Spleen (tissue), 11 donors: Measurements from ENCODE around the gene SLC22A12. TPM values are rescaled to one million over a fixed set of nuclear protein-coding genes. Genes with fewer than 3 reads are reported as not detected.

ENCODE experiments used
- DNase-seq: peaks from one replicate; pipeline ENCODE4 v3.0.0-alpha.2; 2020
- H3K27ac ChIP-seq, 8 donors: fragments of 200-600 bp; sonication (generic) in 7 of 8; 1 replicate in 4 of 8; 2 replicates in 4 of 8; pipeline versions ENCODE4 v1.5.0 to v1.8.0; 2016 to 2021; ENCODE audit warnings: inconsistent platforms in 4 of 8, mild to moderate bottlenecking in 4 of 8, moderate library complexity in 1 of 8
- H3K27me3 ChIP-seq, 7 donors: fragments of 200-600 bp; sonication (generic) in 6 of 7; replicated peaks in 1 of 7; 1 replicate in 4 of 7; 2 replicates in 3 of 7; pipeline versions ENCODE4 v1.5.0 to v1.8.0; 2016 to 2021; ENCODE audit warnings: inconsistent platforms in 3 of 7, mild to moderate bottlenecking in 1 of 7
- H3K36me3 ChIP-seq, 6 donors: fragments of 200-600 bp; sonication (generic) in 5 of 6; 1 replicate in 4 of 6; 2 replicates in 2 of 6; pipeline versions ENCODE4 v1.5.0 to v1.8.0; 2016 to 2021; ENCODE audit warnings: inconsistent platforms in 2 of 6
- H3K4me1 ChIP-seq, 6 donors: fragments of 200-600 bp; sonication (generic) in 5 of 6; 1 replicate in 3 of 6; 2 replicates in 3 of 6; pipeline versions ENCODE4 v1.5.0 to v1.8.0; 2016 to 2021; ENCODE audit warnings: inconsistent platforms in 3 of 6
- H3K4me3 ChIP-seq, 8 donors: fragments of 200-600 bp; sonication (generic) in 7 of 8; 1 replicate in 4 of 8; 2 replicates in 4 of 8; pipeline versions ENCODE4 v1.5.0 to v1.8.0; 2016 to 2021; ENCODE audit warnings: inconsistent platforms in 4 of 8, mild to moderate bottlenecking in 4 of 8, moderate library complexity in 2 of 8
- H3K9me3 ChIP-seq, 8 donors: fragments of 200-600 bp; sonication (generic) in 7 of 8; 1 replicate in 4 of 8; 2 replicates in 4 of 8; pipeline versions ENCODE4 v1.5.0 to v1.8.0; 2016 to 2021; ENCODE audit warnings: inconsistent platforms in 4 of 8
- POLR2A ChIP-seq, 3 donors: fragments of 450-650 bp; IDR thresholded peaks; one replicate each; pipeline ENCODE4 v1.5.1; 2017; ENCODE audit warnings: antibody characterized with exemption in 3 of 3, mild to moderate bottlenecking in 1 of 3
- POLR2AphosphoS5 ChIP-seq, 3 donors: sonication (generic); formaldehyde crosslinking; IDR thresholded peaks; one replicate each; pipeline ENCODE4 v1.5.1; 2017; ENCODE audit warnings: antibody characterized with exemption in 3 of 3
- WGBS, 5 donors: extraction: QIAGEN DNeasy Blood & Tissue Kit in 3 of 5; methylation state at CpG; one replicate each; pipeline versions ENCODE4 v1.1.5 to v1.1.7; 2013 to 2018; 5-methylcytosine and 5-hydroxymethylcytosine counted together
- intact Hi-C: fragments of 100-400 bp; cut with DNase I; formaldehyde crosslinking; loops from one replicate; pipeline ENCODE4 v1.15.0; 2023; ENCODE audit warnings: low total_unique reads
- polyA plus RNA-seq, 3 donors: library from polyadenylated mRNA; stranded (reverse); fragments of 200-250 nt; gene quantifications; one replicate each; pipeline ENCODE4 v1.2.1, GENCODE V29; 2013
- total RNA-seq, 7 donors: library from RNA; depleted of rRNA in 3 of 7; stranded (reverse); fragments of >200 nt in 3 of 7; fragmentation: NEBNext Ultra II Directional in 4 of 7; extraction: Animal tissue kit (Norgen Biotek cat#: 25700) in 4 of 7; gene quantifications; one replicate each; pipeline versions ENCODE4 v1.1.0 to v1.2.1, GENCODE V29; 2016 to 2021
- TF ChIP-seq, protein P1 (sequence below), 11 experiments: fragments of 200-600 bp in 7 of 11; fragments of 450-650 bp in 4 of 11; sonication (generic) in 4 of 11; IDR thresholded peaks in 8 of 11; conservative IDR thresholded peaks in 3 of 11; 1 replicate in 7 of 11; 2 replicates in 4 of 11; pipeline versions ENCODE4 v1.4.0 to v1.8.0; 2016 to 2021; ENCODE audit warnings: antibody characterized with exemption in 11 of 11, inconsistent platforms in 4 of 11, mild to moderate bottlenecking in 1 of 11
- donor health status: healthy with polysubstance abuse.
- donor health status: DM: no; HTN: no; CAD: no; lungs with moderate emphysema.
- donor health status: DM: no; HTN: no; CAD: no.
- donor health status: Bipolar disorder and iron deficiency.
- donor health status: healthy.
- donor health status: DM: no; HTN: no; CAD: no.
- donor health status: DM: yes; HTN: yes; CAD: no.

Gene SLC22A12
- total and polyA plus RNA-seq, 10 donors: not detected

DNA sequence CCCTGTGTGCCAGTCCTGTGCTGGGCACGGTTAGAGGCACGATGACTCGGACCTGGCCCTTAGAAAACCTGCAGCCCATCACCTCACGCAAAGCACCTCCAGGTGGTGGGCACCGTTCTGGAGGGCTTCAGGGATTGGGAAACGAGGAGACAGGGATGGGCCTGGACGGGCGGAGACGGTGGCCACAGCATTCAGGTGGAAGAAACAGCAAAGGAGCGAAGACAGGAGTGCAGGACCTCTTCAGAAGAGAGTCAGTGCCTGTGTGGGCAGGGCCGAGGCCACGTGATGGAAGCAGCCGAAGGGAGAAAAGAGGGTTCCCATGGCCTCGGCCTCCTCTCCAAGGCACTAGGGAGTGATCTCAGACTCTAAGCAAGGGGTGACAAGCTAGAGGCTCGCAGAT is 8.1 kb upstream of the SLC22A12 start:
- intact Hi-C loops: no loop called here
- Histone ChIP-seq H3K27ac (no peak overlapping the region), H3K27me3 (peaks cover 0 to 9% (median 0%) of the 10 kb centered on the region in 7 donors), H3K9me3 (peaks cover 0 to 8% (median 0%) of the 10 kb centered on the region in 8 donors), H3K4me3 (no peak overlapping the region), H3K4me1 (peaks cover 0 to 3% (median 0%) of the 10 kb centered on the region in 6 donors), H3K36me3 (no peaks in the 10 kb centered on the region)
- DNase-seq: peak; percentile 48
- WGBS, 5 donors: 80 to 95% (median 91%) methylated on average over 15 of the region's 15 CpGs
- TF ChIP-seq, protein P1, sequence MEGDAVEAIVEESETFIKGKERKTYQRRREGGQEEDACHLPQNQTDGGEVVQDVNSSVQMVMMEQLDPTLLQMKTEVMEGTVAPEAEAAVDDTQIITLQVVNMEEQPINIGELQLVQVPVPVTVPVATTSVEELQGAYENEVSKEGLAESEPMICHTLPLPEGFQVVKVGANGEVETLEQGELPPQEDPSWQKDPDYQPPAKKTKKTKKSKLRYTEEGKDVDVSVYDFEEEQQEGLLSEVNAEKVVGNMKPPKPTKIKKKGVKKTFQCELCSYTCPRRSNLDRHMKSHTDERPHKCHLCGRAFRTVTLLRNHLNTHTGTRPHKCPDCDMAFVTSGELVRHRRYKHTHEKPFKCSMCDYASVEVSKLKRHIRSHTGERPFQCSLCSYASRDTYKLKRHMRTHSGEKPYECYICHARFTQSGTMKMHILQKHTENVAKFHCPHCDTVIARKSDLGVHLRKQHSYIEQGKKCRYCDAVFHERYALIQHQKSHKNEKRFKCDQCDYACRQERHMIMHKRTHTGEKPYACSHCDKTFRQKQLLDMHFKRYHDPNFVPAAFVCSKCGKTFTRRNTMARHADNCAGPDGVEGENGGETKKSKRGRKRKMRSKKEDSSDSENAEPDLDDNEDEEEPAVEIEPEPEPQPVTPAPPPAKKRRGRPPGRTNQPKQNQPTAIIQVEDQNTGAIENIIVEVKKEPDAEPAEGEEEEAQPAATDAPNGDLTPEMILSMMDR (IDR thresholded peaks at IDR 0.05 in 8 of 11, conservative IDR thresholded peaks at IDR 0.05 in 3 of 11): no peak
- no peak for TF ChIP-seq POLR2AphosphoS5 (IDR thresholded peaks at IDR 0.05)
- TF ChIP-seq POLR2A (IDR thresholded peaks at IDR 0.05): no peak

DNA sequence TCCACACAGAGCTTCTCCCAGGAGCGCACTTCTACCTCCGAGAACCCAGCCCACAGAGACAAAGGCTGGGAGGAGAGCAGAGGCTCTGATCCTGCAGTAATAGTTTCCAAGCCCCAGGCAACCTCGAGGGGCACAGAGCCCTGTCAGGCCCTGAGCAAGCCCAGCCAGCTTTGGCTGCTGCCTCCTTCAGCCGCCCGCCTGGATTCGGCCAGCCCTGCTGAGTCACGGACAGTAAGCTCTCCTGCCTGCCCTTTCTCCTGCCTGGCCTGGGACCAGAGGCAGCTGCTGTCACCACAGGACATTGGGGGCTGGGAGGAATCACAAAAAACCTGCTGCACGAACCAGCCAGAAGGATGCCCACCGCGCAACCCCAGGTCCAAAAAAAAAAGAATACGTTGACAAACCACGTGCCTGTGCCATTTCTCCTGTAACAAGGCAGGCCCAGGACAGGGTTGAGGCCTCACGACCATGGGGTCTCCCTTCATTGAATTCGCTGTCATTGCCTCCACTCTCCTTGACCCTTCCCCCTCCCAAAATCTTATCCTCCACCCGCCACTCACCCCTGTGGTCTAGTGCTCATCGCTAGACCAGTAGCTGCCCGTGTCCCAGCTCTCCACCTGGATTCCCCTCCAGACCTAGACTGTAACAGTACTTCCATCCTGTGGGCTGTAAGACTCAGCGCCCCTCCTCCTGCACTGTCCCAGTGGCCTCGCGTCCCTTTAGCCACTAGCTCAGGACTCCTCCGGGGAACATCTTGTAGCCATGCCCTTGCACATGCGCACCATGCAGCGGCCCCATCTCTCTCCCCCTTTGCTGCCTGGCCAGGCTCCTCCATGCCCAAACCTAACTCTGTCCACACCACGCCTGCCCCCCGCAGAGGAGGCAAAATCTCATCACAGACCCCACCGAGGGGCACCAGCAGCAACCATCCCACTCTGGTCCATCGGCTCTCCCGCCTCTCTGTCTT is 7.4 kb upstream of the SLC22A12 start:
- H3K4me3 ChIP-seq: no peak overlapping the region
- H3K4me1 ChIP-seq: peaks cover 0 to 3% (median 0%) of the 10 kb centered on the region in 6 donors
- H3K27me3 ChIP-seq: peaks cover 0 to 4% (median 0%) of the 10 kb centered on the region in 7 donors
- H3K9me3 ChIP-seq: peaks cover 0 to 15% (median 4%) of the 10 kb centered on the region in 8 donors
- intact Hi-C loops: no loop called here
- no peak overlapping the region for H3K27ac ChIP-seq
- peak; percentile 41 for DNase-seq
- no peaks in the 10 kb centered on the region for H3K36me3 ChIP-seq
- WGBS, 5 donors: 84 to 92% (median 87%) methylated on average over 27 to 28 of the region's 28 CpGs
- TF ChIP-seq POLR2AphosphoS5 (IDR thresholded peaks at IDR 0.05) (no peak), POLR2A (IDR thresholded peaks at IDR 0.05) (no peak)
- TF ChIP-seq, protein P1 (IDR thresholded peaks at IDR 0.05 in 8 of 11, conservative IDR thresholded peaks at IDR 0.05 in 3 of 11): no peak

DNA sequence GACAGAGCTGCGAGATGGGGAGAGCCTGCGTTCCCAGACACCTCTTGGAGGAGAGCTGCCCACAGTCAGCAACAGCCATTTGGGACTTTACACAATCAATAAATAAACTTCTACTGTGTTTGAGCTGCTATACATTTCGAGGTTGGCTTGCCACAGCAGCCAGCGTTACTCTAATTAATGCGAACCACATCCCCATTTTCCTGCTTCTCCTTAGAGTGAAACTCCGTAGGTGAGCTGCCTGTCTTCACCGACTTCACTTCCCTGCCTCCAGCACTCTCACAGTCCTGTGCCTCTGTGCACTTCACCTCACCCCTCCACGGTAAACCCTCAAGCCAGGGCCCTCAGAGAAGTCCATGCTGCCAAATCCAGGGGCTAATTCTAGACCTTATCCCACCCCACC is 5.9 kb upstream of the SLC22A12 start:
- Histone ChIP-seq H3K36me3 (no peaks in the 10 kb centered on the region), H3K4me3 (no peak overlapping the region), H3K27me3 (peaks cover 0 to 4% (median 0%) of the 10 kb centered on the region in 7 donors), H3K27ac (no peak overlapping the region), H3K4me1 (peaks cover 0 to 3% (median 0%) of the 10 kb centered on the region in 6 donors), H3K9me3 (peaks cover 0 to 26% (median 14%) of the 10 kb centered on the region in 8 donors)
- DNase-seq: no peak
- intact Hi-C loops: no loop called here
- WGBS, 5 donors: 57 to 65% (median 63%) methylated on average over 8 of the region's 8 CpGs
- TF ChIP-seq POLR2AphosphoS5 (IDR thresholded peaks at IDR 0.05): no peak
- TF ChIP-seq, protein P1 (IDR thresholded peaks at IDR 0.05 in 8 of 11, conservative IDR thresholded peaks at IDR 0.05 in 3 of 11): no peak
- no peak for TF ChIP-seq POLR2A (IDR thresholded peaks at IDR 0.05)

DNA sequence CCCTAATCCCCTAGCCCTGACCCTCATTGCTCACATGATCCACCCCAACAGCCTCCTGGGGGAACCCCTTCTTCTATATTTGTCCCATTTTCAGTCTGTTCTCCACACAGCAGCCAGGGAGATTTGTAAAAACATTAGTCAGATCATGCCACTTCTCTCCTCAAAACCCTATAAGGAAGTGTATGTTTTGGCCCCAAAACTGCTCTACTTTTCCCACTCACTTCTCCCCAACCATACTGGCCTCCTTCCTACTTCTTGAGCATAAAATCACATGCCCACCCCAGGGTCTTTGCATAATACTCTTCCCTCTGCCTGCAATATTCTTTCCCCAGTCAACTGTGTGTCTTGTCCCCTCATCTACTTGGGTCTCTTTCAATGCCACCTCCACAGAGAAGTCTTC is 4.7 kb upstream of the SLC22A12 start:
- no peaks in the 10 kb centered on the region for H3K36me3 ChIP-seq
- H3K4me3 ChIP-seq: no peak overlapping the region
- no peaks in the 10 kb centered on the region for H3K4me1 ChIP-seq
- TF ChIP-seq POLR2AphosphoS5 (IDR thresholded peaks at IDR 0.05) (no peak), POLR2A (IDR thresholded peaks at IDR 0.05) (no peak)
- TF ChIP-seq, protein P1 (IDR thresholded peaks at IDR 0.05 in 8 of 11, conservative IDR thresholded peaks at IDR 0.05 in 3 of 11): no peak
- no peak for DNase-seq
- peaks cover 0 to 26% (median 14%) of the 10 kb centered on the region in 8 donors for H3K9me3 ChIP-seq
- no peak overlapping the region for H3K27ac ChIP-seq
- H3K27me3 ChIP-seq: peaks cover 0 to 4% (median 0%) of the 10 kb centered on the region in 7 donors
- intact Hi-C loops: no loop called here
